Activated T-helper 1 cell treated with anti-CD3 and anti-CD28 coated beads, Interleukin-12 subunit alpha, Interleukin-12 subunit beta, Interleukin-2, Interleukin-4 antibody, amounts not matched to agents 30 ng/mL and 10 ng/mL and 1 ng/mL, durations not matched to agents 14 hours and 24 hours and 36 hours (primary cell): ENCODE measurements around the gene PTPN12. TPM values are rescaled to one million over a fixed set of nuclear protein-coding genes. Genes with fewer than 3 reads are reported as not detected.

Source experiments
- DNase-seq: peaks from one replicate; pipeline ENCODE4 v3.0.0; 2021; ENCODE audit warnings: low spot score
- H3K27ac Mint-ChIP-seq: one replicate; pipeline ENCODE4 v1.8.0; 2021; ENCODE audit warnings: mild to moderate bottlenecking, mixed read lengths
- H3K27me3 Mint-ChIP-seq: one replicate; pipeline ENCODE4 v1.8.0; 2022; ENCODE audit warnings: mild to moderate bottlenecking, moderate library complexity, mixed read lengths; ENCODE audit not compliant: insufficient read depth
- H3K36me3 Mint-ChIP-seq: one replicate; pipeline ENCODE4 v1.8.0; 2021; ENCODE audit warnings: low read depth, mixed read lengths
- H3K4me1 Mint-ChIP-seq: one replicate; pipeline ENCODE4 v1.8.0; 2021; ENCODE audit warnings: low read depth, mixed read lengths
- H3K4me3 Mint-ChIP-seq: one replicate; pipeline ENCODE4 v1.8.0; 2021; ENCODE audit warnings: mild to moderate bottlenecking, moderate library complexity, mixed read lengths
- H3K9me3 Mint-ChIP-seq: one replicate; pipeline ENCODE4 v1.8.0; 2021; ENCODE audit warnings: mixed read lengths
- intact Hi-C: fragments of 100-400 bp; cut with micrococcal nuclease; formaldehyde crosslinking; loops from one replicate; pipeline ENCODE4 v1.15.1; 2024
- total RNA-seq: library from RNA; stranded (reverse); gene quantifications from 2 replicates; pipeline ENCODE4 v1.2.3, GENCODE V29; 2022

Gene PTPN12
- total RNA-seq, 1 donor from 2014 or later = 10.5 TPM

- no peaks in the 10 kb centered on the region for H3K27me3 Mint-ChIP-seq
- peaks cover 5% of the 10 kb centered on the region for H3K36me3 Mint-ChIP-seq
- DNase-seq = no peak
- intact Hi-C loops = no loop called here
- no peak overlapping the region for H3K4me3 Mint-ChIP-seq
- H3K27ac Mint-ChIP-seq = no peak overlapping the region
- no peaks in the 10 kb centered on the region for H3K9me3 Mint-ChIP-seq
- no peaks in the 10 kb centered on the region for H3K4me1 Mint-ChIP-seq
Measured at GRCh38 chr7:77569514-77570232, 32.6 kb downstream of the PTPN12 start.

DNA sequence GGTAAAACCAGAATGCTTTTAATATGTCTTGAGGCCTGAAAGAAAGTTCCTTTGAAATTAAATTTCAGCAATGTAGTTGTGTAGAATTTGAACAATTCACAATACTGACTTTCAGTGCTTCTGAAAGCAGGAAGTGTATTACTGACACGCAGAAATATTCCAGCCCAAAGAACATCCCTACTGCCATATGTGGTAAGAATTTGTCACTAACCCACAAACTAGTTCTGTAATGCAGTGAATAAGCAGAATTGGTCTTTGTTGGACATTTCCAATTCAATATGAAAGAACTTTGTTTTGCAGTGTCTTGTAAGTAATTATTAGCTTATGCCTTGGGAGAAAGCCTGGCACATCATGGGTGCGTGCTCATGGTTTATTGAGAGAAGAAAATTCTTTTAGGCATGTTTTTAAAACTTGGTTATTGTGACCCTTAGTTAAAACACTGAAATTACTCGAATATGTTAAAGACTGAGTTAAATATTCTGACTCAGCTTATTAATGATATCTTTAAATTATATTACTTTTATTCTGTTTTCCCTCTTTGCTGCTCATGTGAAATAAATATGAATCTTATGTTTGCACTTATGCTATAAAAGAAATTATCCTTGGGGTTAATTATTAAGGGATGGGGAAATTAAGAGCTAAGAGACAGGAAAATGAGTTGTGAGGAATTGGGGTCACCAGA lies 33.4 kb downstream of the PTPN12 start:
- no peaks in the 10 kb centered on the region for H3K4me1 Mint-ChIP-seq
- H3K36me3 Mint-ChIP-seq = peaks cover 5% of the 10 kb centered on the region
- no peak overlapping the region for H3K4me3 Mint-ChIP-seq
- no peaks in the 10 kb centered on the region for H3K27me3 Mint-ChIP-seq
- no peak for DNase-seq
- H3K27ac Mint-ChIP-seq = no peak overlapping the region
- no peaks in the 10 kb centered on the region for H3K9me3 Mint-ChIP-seq
- intact Hi-C loops = no loop called here

- Mint-ChIP-seq H3K9me3 (no peaks in the 10 kb centered on the region), H3K36me3 (peaks cover 3% of the 10 kb centered on the region), H3K27ac (no peak overlapping the region), H3K4me3 (no peak overlapping the region), H3K27me3 (no peaks in the 10 kb centered on the region), H3K4me1 (no peaks in the 10 kb centered on the region)
- intact Hi-C loops = no loop called here
- DNase-seq = no peak
Measured at GRCh38 chr7:77571801-77572200, 34.7 kb downstream of the PTPN12 start.

DNA sequence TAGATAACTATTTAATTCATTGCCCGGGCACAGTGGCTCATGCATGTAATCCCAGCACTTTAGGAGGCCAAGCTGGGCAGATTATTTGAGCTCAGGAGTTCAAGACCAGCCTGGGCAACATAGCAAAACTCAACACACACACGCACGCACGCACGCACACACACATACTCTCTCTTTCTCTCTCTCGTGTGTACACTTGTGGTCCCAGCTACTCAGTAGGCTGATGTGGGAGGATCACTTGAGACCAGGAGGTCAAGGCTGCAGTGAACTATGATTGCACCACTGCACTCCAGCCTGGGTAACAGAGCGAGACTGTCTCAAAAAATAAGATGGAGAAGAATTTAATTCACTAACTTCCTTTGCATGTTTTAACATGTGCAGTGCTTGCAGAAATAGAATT lies 38.1 kb downstream of the PTPN12 start:
- Mint-ChIP-seq H3K4me1 (no peaks in the 10 kb centered on the region), H3K9me3 (no peaks in the 10 kb centered on the region), H3K27me3 (no peaks in the 10 kb centered on the region), H3K36me3 (peaks cover 3% of the 10 kb centered on the region), H3K27ac (no peak overlapping the region), H3K4me3 (no peak overlapping the region)
- intact Hi-C loops = no loop called here
- no peak for DNase-seq

- H3K4me1 Mint-ChIP-seq = no peaks in the 10 kb centered on the region
- peaks cover 3% of the 10 kb centered on the region for H3K36me3 Mint-ChIP-seq
- no peaks in the 10 kb centered on the region for H3K9me3 Mint-ChIP-seq
- no peak for DNase-seq
- intact Hi-C loops = no loop called here
- no peak overlapping the region for H3K4me3 Mint-ChIP-seq
- H3K27ac Mint-ChIP-seq = no peak overlapping the region
- H3K27me3 Mint-ChIP-seq = no peaks in the 10 kb centered on the region
Measured at GRCh38 chr7:77576856-77577255, 39.8 kb downstream of the PTPN12 start.

DNA sequence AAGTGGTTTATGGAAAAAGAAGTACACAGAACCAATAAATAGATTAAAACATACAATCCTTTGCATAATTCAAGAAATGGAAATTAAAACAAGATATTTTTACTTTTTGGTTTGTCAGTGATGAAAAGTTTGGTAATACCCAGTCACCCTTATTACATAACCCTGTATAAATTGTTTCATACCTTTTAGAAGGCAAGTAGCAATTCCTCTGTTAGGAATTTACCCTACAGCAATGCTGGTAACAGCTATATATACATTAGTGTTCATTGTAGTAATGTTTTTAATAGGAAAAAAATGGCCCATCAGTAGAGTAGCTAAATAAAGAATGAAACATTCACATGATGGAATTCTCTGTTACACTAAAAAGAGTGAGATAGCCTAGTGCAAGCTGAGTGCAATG lies 42.7 kb downstream of the PTPN12 start:
- Mint-ChIP-seq H3K27ac (no peak overlapping the region), H3K4me1 (no peaks in the 10 kb centered on the region), H3K27me3 (no peaks in the 10 kb centered on the region), H3K36me3 (peaks cover 2% of the 10 kb centered on the region), H3K4me3 (no peak overlapping the region), H3K9me3 (no peaks in the 10 kb centered on the region)
- DNase-seq = no peak
- intact Hi-C loops = no loop called here

DNA sequence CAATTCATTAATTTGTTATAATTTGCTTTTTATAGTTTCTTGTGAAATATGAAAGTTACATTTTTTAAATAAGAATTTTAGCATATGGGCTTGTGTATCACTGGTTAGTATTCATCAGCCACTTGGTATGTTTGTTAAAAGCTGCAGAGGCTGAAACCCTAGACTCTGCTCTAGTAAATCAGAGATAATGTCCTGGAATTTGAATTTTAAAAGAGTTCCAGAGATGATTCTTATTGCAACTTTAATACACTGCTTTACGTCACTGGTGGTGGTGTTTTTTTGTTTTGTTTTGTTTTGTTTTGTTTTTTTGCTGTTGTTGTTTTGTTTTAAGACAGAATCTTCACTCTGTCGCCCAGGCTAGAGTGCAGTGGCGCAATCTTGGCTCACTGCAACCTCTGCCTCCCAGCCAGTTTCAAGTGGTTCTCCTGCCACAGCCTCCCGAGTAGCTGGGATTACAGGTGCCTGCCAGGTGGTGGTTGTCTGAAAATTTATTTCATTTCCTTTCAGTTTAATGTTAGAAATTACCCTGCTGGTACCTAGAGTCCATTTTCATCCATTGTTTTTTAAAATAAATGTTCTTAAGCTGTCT lies 43.8 kb downstream of the PTPN12 start:
- Mint-ChIP-seq H3K9me3 (no peaks in the 10 kb centered on the region), H3K27ac (no peak overlapping the region), H3K4me3 (no peak overlapping the region), H3K4me1 (no peaks in the 10 kb centered on the region), H3K27me3 (no peaks in the 10 kb centered on the region), H3K36me3 (peaks cover 2% of the 10 kb centered on the region)
- DNase-seq = no peak
- intact Hi-C loops = no loop called here

DNA sequence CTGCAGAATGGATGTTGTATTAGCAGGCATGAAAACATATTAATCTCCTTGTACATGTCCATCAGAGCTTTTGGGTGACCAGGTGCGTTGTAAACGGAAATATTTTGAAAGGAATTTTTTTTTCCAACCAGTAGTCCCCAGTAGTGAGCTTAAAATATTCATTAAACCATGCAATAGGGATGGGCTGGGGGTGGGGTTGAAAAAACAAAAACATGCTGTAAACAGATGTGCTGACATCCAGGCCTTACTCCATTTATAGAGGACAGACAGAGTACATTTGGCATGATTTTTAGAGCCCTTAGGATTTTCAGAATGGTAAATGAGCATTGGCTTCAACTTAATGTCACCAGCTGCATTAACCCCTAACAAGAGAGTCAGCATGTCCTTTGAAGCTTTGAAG lies 50.2 kb downstream of the PTPN12 start:
- H3K27me3 Mint-ChIP-seq = no peaks in the 10 kb centered on the region
- H3K9me3 Mint-ChIP-seq = no peaks in the 10 kb centered on the region
- no peak overlapping the region for H3K27ac Mint-ChIP-seq
- H3K4me3 Mint-ChIP-seq = no peak overlapping the region
- DNase-seq = no peak
- H3K4me1 Mint-ChIP-seq = no peaks in the 10 kb centered on the region
- intact Hi-C loops = no loop called here
- H3K36me3 Mint-ChIP-seq = peaks cover 2% of the 10 kb centered on the region

DNA sequence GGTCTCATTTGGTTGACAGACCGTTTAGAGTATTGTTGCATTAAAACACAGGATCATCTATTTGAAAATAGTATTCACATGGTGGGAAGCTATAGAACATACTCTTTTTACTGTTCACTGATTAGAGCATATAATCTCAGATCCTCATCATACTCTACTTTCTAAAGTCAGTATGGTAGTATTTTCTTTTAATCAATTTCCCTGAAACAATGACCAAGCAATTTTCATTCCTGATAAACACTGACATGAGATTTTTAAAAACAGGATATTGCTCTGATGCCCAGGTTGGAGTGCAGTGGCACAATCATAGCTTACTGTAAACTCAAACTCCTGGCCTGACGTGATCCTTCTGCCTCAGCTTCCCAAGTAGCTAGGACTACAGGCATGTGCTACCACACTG lies 63.9 kb downstream of the PTPN12 start:
- no peaks in the 10 kb centered on the region for H3K27me3 Mint-ChIP-seq
- no peaks in the 10 kb centered on the region for H3K9me3 Mint-ChIP-seq
- intact Hi-C loops = no loop called here
- H3K36me3 Mint-ChIP-seq = peaks cover 4% of the 10 kb centered on the region
- H3K4me3 Mint-ChIP-seq = no peak overlapping the region
- DNase-seq = no peak
- no peaks in the 10 kb centered on the region for H3K4me1 Mint-ChIP-seq
- H3K27ac Mint-ChIP-seq = no peak overlapping the region

GRCh38 chr7:77606562-77606961 lies 69.5 kb downstream of the PTPN12 start:
- Mint-ChIP-seq H3K27ac (no peak overlapping the region), H3K27me3 (no peaks in the 10 kb centered on the region), H3K4me1 (no peaks in the 10 kb centered on the region), H3K36me3 (peaks cover 6% of the 10 kb centered on the region), H3K9me3 (no peaks in the 10 kb centered on the region), H3K4me3 (no peak overlapping the region)
- intact Hi-C loops = no loop called here
- no peak for DNase-seq

DNA sequence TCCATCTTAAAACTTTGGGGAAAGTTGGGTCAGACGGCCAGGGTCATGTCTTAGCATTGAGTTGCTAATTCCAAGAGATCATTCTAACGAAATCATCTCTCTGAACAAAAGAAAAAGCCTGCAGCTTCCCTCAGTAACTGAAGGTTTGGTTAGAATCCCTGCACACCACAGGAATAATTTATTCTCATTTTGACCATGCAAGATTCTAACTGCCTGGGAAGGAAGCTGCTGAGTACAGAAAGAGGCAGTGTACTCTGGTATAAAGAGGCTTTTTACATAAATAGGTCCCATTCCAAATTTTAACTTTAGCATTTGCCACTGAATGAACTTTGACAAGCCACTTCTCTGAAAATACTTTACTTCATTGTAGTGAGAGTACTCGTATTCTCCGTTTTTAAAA lies 82.2 kb downstream of the PTPN12 start:
- intact Hi-C loops = no loop called here
- DNase-seq = no peak
- Mint-ChIP-seq H3K9me3 (no peaks in the 10 kb centered on the region), H3K4me3 (no peak overlapping the region), H3K36me3 (no peaks in the 10 kb centered on the region), H3K27me3 (no peaks in the 10 kb centered on the region), H3K4me1 (peaks cover 4% of the 10 kb centered on the region), H3K27ac (no peak overlapping the region)

DNA sequence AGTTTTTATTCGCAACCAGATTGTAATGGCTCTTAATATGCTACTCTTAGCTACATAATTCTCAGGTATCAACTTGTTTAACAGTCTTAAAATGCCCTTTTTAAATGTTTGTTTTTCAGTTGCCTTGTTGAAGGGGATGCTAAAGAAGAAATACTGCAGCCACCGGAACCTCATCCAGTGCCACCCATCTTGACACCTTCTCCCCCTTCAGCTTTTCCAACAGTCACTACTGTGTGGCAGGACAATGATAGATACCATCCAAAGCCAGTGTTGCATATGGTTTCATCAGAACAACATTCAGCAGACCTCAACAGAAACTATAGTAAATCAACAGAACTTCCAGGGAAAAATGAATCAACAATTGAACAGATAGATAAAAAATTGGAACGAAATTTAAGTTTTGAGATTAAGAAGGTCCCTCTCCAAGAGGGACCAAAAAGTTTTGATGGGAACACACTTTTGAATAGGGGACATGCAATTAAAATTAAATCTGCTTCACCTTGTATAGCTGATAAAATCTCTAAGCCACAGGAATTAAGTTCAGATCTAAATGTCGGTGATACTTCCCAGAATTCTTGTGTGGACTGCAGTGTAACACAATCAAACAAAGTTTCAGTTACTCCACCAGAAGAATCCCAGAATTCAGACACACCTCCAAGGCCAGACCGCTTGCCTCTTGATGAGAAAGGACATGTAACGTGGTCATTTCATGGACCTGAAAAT lies 89.7 kb downstream of the PTPN12 start:
- Mint-ChIP-seq H3K4me1 (peaks cover 4% of the 10 kb centered on the region), H3K27me3 (no peaks in the 10 kb centered on the region), H3K27ac (no peak overlapping the region), H3K9me3 (no peaks in the 10 kb centered on the region), H3K4me3 (no peak overlapping the region), H3K36me3 (no peaks in the 10 kb centered on the region)
- intact Hi-C loops = no loop called here
- DNase-seq = no peak

- Mint-ChIP-seq H3K9me3 (no peaks in the 10 kb centered on the region), H3K27me3 (no peaks in the 10 kb centered on the region), H3K36me3 (no peaks in the 10 kb centered on the region), H3K27ac (no peak overlapping the region), H3K4me1 (no peaks in the 10 kb centered on the region), H3K4me3 (no peak overlapping the region)
- intact Hi-C loops = no loop called here
- no peak for DNase-seq
Measured at GRCh38 chr7:77627309-77627676, 90.2 kb downstream of the PTPN12 start.
